Stimulated activated CD4-positive, alpha-beta T cell treated with anti-CD3 and anti-CD28 coated beads, Interleukin-15, amount 100 ng/mL, for 48 hours (primary cell): ENCODE results near the gene FGFBP3.
"Not testable (repeated sequence)": the region's sequence is repeated elsewhere in the genome, so short reads cannot be mapped to it uniquely, and the experiment has no call there.

ENCODE experiments used
- DNase-seq, 2 donors: peaks; one replicate each; pipeline ENCODE4 v3.0.0-alpha.2; 2020; ENCODE audit warnings: low read depth in 2 of 2

FGFBP3 gene

GRCh38 chr10:91901784-91902677 is 7.3 kb downstream of the FGFBP3 start:
- peak; percentile 46 to 67 for DNase-seq

GRCh38 chr10:91897421-91897820 is 11.9 kb downstream of the FGFBP3 start:
- DNase-seq = no peak

GRCh38 chr10:91896212-91896756 is 13.0 kb downstream of the FGFBP3 start:
- DNase-seq = no peak

- DNase-seq = not testable (repeated sequence)
Observed at GRCh38 chr10:91894261-91894685, 15.0 kb downstream of the FGFBP3 start.

GRCh38 chr10:91893051-91893450 is 16.2 kb downstream of the FGFBP3 start:
- DNase-seq = no peak

GRCh38 chr10:91891125-91892001 is 17.9 kb downstream of the FGFBP3 start:
- no peak for DNase-seq

- DNase-seq = no peak
Observed at GRCh38 chr10:91887272-91888076, 21.8 kb downstream of the FGFBP3 start.

- no peak for DNase-seq
Observed at GRCh38 chr10:91886954-91887271, 22.4 kb downstream of the FGFBP3 start.

GRCh38 chr10:91885362-91886079 is 23.8 kb downstream of the FGFBP3 start:
- DNase-seq = no peak

- no peak for DNase-seq
Observed at GRCh38 chr10:91884536-91884935, 24.8 kb downstream of the FGFBP3 start.

- DNase-seq = no peak
Observed at GRCh38 chr10:91883549-91884444, 25.5 kb downstream of the FGFBP3 start.

- no peak for DNase-seq
Observed at GRCh38 chr10:91880310-91880709, 29.0 kb downstream of the FGFBP3 start.

GRCh38 chr10:91879515-91880170 is 29.6 kb downstream of the FGFBP3 start:
- DNase-seq = no peak

- no peak for DNase-seq
Observed at GRCh38 chr10:91875779-91876178, 33.5 kb downstream of the FGFBP3 start.

- no peak for DNase-seq
Observed at GRCh38 chr10:91875156-91875555, 34.1 kb downstream of the FGFBP3 start.

- DNase-seq = no peak
Observed at GRCh38 chr10:91865562-91866081, 43.7 kb downstream of the FGFBP3 start.

GRCh38 chr10:91864744-91865143 is 44.5 kb downstream of the FGFBP3 start:
- DNase-seq = no peak

- no peak for DNase-seq
Observed at GRCh38 chr10:91864099-91864498, 45.2 kb downstream of the FGFBP3 start.

GRCh38 chr10:91860885-91861284 is 48.4 kb downstream of the FGFBP3 start:
- DNase-seq = no peak
